ENCODE data around the gene TMX1. TPM values are rescaled to one million over a fixed set of nuclear protein-coding genes. Genes with fewer than 3 reads are reported as not detected.

The TMX1 gene
- total RNA-seq, 4 donors from 2014 or later, result 6.4 to 58.6 (median 28.8) TPM

DNA sequence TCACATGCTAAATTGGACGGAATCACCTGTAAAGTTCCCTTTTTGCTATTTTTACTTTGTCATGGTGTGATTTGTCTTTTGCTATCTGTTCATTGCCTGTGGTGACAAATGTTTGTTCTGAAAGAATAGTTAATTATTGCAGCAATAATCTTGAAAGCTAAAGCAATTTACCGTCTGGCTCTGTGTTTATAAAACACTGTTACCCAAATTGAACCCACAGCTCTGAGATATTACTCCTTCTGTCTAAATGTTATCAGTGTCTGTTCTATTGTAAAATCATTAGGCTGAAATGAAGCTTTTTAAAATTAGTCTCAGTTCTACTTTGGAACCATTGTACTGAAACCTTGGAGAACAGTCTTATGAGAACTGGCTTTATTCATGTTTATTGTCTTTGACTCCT is 42.5 kb downstream of the TMX1 start:
- intact Hi-C loops (cut with DNase I; ENCODE audit: low total_unique reads), result no loop called here
- no peaks in the 10 kb centered on the region for H3K27me3 ChIP-seq
- no peaks in the 10 kb centered on the region for H3K4me1 ChIP-seq
- H3K4me3 ChIP-seq, result no peak overlapping the region
- no peaks in the 10 kb centered on the region for H3K9me3 ChIP-seq
- DNase-seq, result no peak
- no peak for TF ChIP-seq POLR2A (IDR thresholded peaks at IDR 0.05)
- TF ChIP-seq CTCF (IDR thresholded peaks at IDR 0.05), result no peak
- H3K36me3 ChIP-seq, result no peaks in the 10 kb centered on the region
- no peak overlapping the region for H3K27ac ChIP-seq

- peak in 1 of 2 donors; percentile 33 for DNase-seq
- peak; percentile 84 to 96 (median 94) for TF ChIP-seq CTCF (IDR thresholded peaks at IDR 0.05)
- TF ChIP-seq POLR2A (IDR thresholded peaks at IDR 0.05), result no peak
These were observed 43.5 kb downstream of the TMX1 start for GRCh38 chr14:51283402-51284085.

DNA sequence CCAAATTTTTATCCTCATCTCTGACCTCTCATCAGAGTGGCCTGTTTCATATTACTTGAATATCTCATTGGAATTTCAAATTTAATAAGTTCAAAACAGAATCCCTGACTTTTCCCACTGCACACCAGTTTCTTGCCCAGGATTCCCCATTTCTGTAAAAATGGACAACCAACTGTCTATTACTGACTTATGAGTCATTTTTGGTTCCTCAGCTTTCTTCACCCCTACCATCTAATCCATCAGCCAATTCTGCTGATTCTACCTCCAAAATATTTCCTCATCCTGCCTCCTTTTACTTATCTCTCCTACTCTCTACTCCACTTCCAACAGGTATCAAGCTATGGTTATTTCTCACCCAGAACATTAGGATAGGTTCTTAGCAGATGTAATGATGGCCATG is 44.2 kb downstream of the TMX1 start:
- Histone ChIP-seq H3K27ac (peak overlapping the region in 1 of 2 donors; percentile 27), H3K4me3 (no peak overlapping the region), H3K36me3 (no peaks in the 10 kb centered on the region), H3K9me3 (no peaks in the 10 kb centered on the region), H3K4me1 (no peaks in the 10 kb centered on the region), H3K27me3 (no peaks in the 10 kb centered on the region)
- no peak for DNase-seq
- intact Hi-C loops (cut with DNase I; ENCODE audit: low total_unique reads), result no loop called here
- no peak for TF ChIP-seq POLR2A (IDR thresholded peaks at IDR 0.05)
- no peak for TF ChIP-seq CTCF (IDR thresholded peaks at IDR 0.05)

More at GRCh38 chr14:51283402-51284085, 43.5 kb downstream of the TMX1 start:
- Histone ChIP-seq H3K9me3 (no peaks in the 10 kb centered on the region), H3K36me3 (no peaks in the 10 kb centered on the region), H3K4me3 (no peak overlapping the region), H3K27me3 (no peaks in the 10 kb centered on the region), H3K27ac (peak overlapping the region in 1 of 2 donors; percentile 27), H3K4me1 (no peaks in the 10 kb centered on the region)
- intact Hi-C loops (cut with DNase I; ENCODE audit: low total_unique reads), result no loop called here

DNA sequence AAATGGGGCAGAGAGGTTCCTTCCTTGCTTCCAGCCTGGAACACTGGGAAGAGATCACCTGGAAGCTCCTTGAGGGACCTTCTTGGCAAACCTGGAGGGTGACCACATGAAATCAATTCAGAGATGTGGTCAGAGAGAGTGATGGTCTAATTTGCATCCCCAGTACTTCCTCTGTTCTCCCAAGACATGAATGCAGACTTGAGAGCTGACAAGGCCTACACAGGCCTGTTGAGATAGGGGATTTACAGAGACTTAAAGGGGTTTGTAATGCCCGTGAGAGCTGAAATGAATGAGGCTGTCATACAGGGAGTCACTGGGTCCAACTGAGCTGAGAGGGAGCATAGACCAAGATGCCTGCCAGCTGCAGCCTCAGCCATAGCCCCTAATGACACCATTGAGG is 45.1 kb downstream of the TMX1 start:
- H3K4me1 ChIP-seq, result no peaks in the 10 kb centered on the region
- DNase-seq, result no peak
- intact Hi-C loops (cut with DNase I; ENCODE audit: low total_unique reads), result loop anchor here (5.0 kb wide), 1 partner anchor 492 kb away; no protein-coding TSS in a partner anchor
- TF ChIP-seq CTCF (IDR thresholded peaks at IDR 0.05), result no peak
- TF ChIP-seq POLR2A (IDR thresholded peaks at IDR 0.05), result no peak
- H3K9me3 ChIP-seq, result no peaks in the 10 kb centered on the region
- H3K4me3 ChIP-seq, result no peak overlapping the region
- H3K27ac ChIP-seq, result no peak overlapping the region
- no peaks in the 10 kb centered on the region for H3K36me3 ChIP-seq
- no peaks in the 10 kb centered on the region for H3K27me3 ChIP-seq

DNA sequence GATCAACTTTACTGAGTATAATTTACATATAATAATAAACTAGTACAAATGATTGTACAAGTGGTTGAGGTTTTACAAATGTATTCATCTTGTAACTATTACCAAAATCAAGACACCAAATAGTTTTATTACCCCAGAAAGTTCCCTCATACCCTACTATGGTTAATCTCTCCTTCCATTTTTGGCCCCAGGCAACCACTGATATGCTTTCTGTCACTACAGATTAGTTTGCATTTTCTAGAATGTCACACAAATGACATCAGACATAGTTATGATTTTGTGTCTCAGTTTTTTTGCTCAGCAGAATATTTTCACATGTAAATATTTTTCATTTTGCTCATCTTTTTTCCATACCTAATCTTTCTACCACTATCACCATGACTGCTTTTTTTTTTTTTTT is 49.1 kb downstream of the TMX1 start:
- TF ChIP-seq CTCF (IDR thresholded peaks at IDR 0.05), result no peak
- Histone ChIP-seq H3K36me3 (no peaks in the 10 kb centered on the region), H3K27me3 (no peaks in the 10 kb centered on the region), H3K4me3 (no peak overlapping the region), H3K9me3 (no peaks in the 10 kb centered on the region), H3K27ac (no peak overlapping the region), H3K4me1 (peaks cover 0 to 10% of the 10 kb centered on the region in 2 donors)
- DNase-seq, result no peak
- intact Hi-C loops (cut with DNase I; ENCODE audit: low total_unique reads), result loop anchor here (5.0 kb wide), 1 partner anchor 488 kb away; no protein-coding TSS in a partner anchor

All from uterus (tissue), 4 donors.